Right lung (tissue), 5 donors: ENCODE results near the gene LYZL1. TPM values are rescaled to one million over a fixed set of nuclear protein-coding genes. Genes with fewer than 3 reads are reported as not detected.
"Not testable (repeated sequence)": the region's sequence is repeated elsewhere in the genome, so short reads cannot be mapped to it uniquely, and the experiment has no call there.

Experiments
- DNase-seq, 2 donors: peaks; one replicate each; pipeline ENCODE4 v3.0.0-alpha.2; 2013
- polyA plus RNA-seq, 5 donors: library from polyadenylated mRNA; unstranded; fragments of 120-200 nt; gene quantifications; one replicate each; pipeline versions ENCODE4 v1.2.1 to v1.2.3, GENCODE V29; 2013; ENCODE audit warnings: inconsistent platforms in 1 of 5, low replicate concordance in 1 of 5; ENCODE audit not compliant: insufficient read length in 5 of 5, insufficient read depth in 1 of 5

The LYZL1 gene
- polyA plus RNA-seq, 5 donors, result not detected

GRCh38 chr10:29259498-29259897 is 29.4 kb upstream of the LYZL1 start:
- DNase-seq, result no peak

- DNase-seq, result no peak
These were observed 25.4 kb upstream of the LYZL1 start for GRCh38 chr10:29263506-29263905.

- no peak for DNase-seq
These were observed 23.6 kb upstream of the LYZL1 start for GRCh38 chr10:29265210-29265768.

- no peak for DNase-seq
These were observed 22.2 kb upstream of the LYZL1 start for GRCh38 chr10:29266641-29267040.

GRCh38 chr10:29268011-29268410 is 20.9 kb upstream of the LYZL1 start:
- no peak for DNase-seq

- DNase-seq, result no peak
These were observed 19.4 kb upstream of the LYZL1 start for GRCh38 chr10:29269486-29269885.

GRCh38 chr10:29270883-29271282 is 18.0 kb upstream of the LYZL1 start:
- DNase-seq, result no peak

GRCh38 chr10:29271877-29272276 is 17.0 kb upstream of the LYZL1 start:
- no peak for DNase-seq

- DNase-seq, result no peak
These were observed 15.4 kb upstream of the LYZL1 start for GRCh38 chr10:29273478-29273877.

- no peak for DNase-seq
These were observed 12.5 kb upstream of the LYZL1 start for GRCh38 chr10:29276251-29276850.

GRCh38 chr10:29277296-29277695 is 11.6 kb upstream of the LYZL1 start:
- no peak for DNase-seq

GRCh38 chr10:29279779-29280487 is 8.9 kb upstream of the LYZL1 start:
- no peak for DNase-seq

GRCh38 chr10:29280488-29280840 is 8.4 kb upstream of the LYZL1 start:
- no peak for DNase-seq

- no peak for DNase-seq
These were observed 3.2 kb upstream of the LYZL1 start for GRCh38 chr10:29285624-29286051.

- DNase-seq, result no peak
These were observed 1.2 kb upstream of the LYZL1 start for GRCh38 chr10:29287635-29288034.

- DNase-seq, result not testable (repeated sequence)
These were observed 2.7 kb downstream of the LYZL1 start for GRCh38 chr10:29291561-29291960.

GRCh38 chr10:29292406-29292805 is 3.5 kb downstream of the LYZL1 start:
- DNase-seq, result not testable (repeated sequence)

GRCh38 chr10:29295813-29296212 is 6.9 kb downstream of the LYZL1 start:
- DNase-seq, result no peak

GRCh38 chr10:29297678-29298077 is 8.8 kb downstream of the LYZL1 start:
- no peak for DNase-seq

- DNase-seq, result no peak
These were observed 12.6 kb downstream of the LYZL1 start for GRCh38 chr10:29301359-29301910.

- no peak for DNase-seq
These were observed 13.6 kb downstream of the LYZL1 start for GRCh38 chr10:29302499-29302898.

- peak; percentile 69 to 82 for DNase-seq
These were observed 15.6 kb downstream of the LYZL1 start for GRCh38 chr10:29304264-29304994.

- no peak for DNase-seq
These were observed 16.1 kb downstream of the LYZL1 start for GRCh38 chr10:29304995-29305335.
